H9 (cell line): ENCODE measurements around the gene HSPG2. TPM values are rescaled to one million over a fixed set of nuclear protein-coding genes. Genes with fewer than 3 reads are reported as not detected.

Experiments used
- DNase-seq: peaks from one replicate; pipeline ENCODE4 v3.0.0-alpha.2; 2017
- H2AFZ ChIP-seq: one replicate; pipeline ENCODE4 v1.6.1; 2013; ENCODE audit warnings: mild to moderate bottlenecking, low read length, control low read depth, moderate library complexity
- H2AK5ac ChIP-seq: 2 replicates; pipeline ENCODE4 v1.6.1; 2013; ENCODE audit warnings: low read length, control low read depth, mixed read lengths; ENCODE audit not compliant: insufficient read length
- H2BK120ac ChIP-seq: one replicate; pipeline ENCODE4 v1.6.1; 2013; ENCODE audit warnings: low read depth, mild to moderate bottlenecking, low read length, control low read depth, inconsistent platforms; ENCODE audit not compliant: poor library complexity, severe bottlenecking
- H2BK12ac ChIP-seq: 2 replicates; pipeline ENCODE4 v1.6.1; 2013; ENCODE audit warnings: low read length, control low read depth, mixed read lengths, low read depth; ENCODE audit not compliant: insufficient read length
- H2BK15ac ChIP-seq: 2 replicates; pipeline ENCODE4 v1.6.1; 2013; ENCODE audit warnings: low read depth, low read length, control low read depth
- H2BK20ac ChIP-seq: one replicate; pipeline ENCODE4 v1.6.1; 2013; ENCODE audit warnings: low read depth, mild to moderate bottlenecking, low read length, control low read depth, inconsistent platforms; ENCODE audit not compliant: poor library complexity, severe bottlenecking
- H2BK5ac ChIP-seq: 2 replicates; pipeline ENCODE4 v1.6.1; 2013; ENCODE audit warnings: low read length, control low read depth, mixed read lengths; ENCODE audit not compliant: insufficient read length
- H3K14ac ChIP-seq: 2 replicates; pipeline ENCODE4 v1.6.1; 2013; ENCODE audit warnings: low read length, control low read depth; ENCODE audit not compliant: insufficient read depth
- H3K18ac ChIP-seq: 2 replicates; pipeline ENCODE4 v1.6.1; 2013; ENCODE audit warnings: low read depth, mild to moderate bottlenecking, mixed read lengths, low read length, control low read depth; ENCODE audit not compliant: insufficient read length
- H3K23ac ChIP-seq: 2 replicates; pipeline ENCODE4 v1.6.1; 2013; ENCODE audit warnings: low read length, control low read depth, mixed read lengths, low read depth; ENCODE audit not compliant: insufficient read length
- H3K23me2 ChIP-seq: 2 replicates; pipeline ENCODE4 v1.6.1; 2013; ENCODE audit warnings: low read depth, mild to moderate bottlenecking, mixed read lengths, low read length, control low read depth; ENCODE audit not compliant: insufficient read length, poor library complexity, severe bottlenecking
- H3K27ac ChIP-seq: 2 replicates; pipeline ENCODE4 v1.5.1; 2013; ENCODE audit warnings: low read length, control low read depth, mixed read lengths, low read depth; ENCODE audit not compliant: insufficient read length
- H3K27me3 ChIP-seq: 2 replicates; pipeline ENCODE4 v1.6.1; 2013; ENCODE audit warnings: low read length, control low read depth, inconsistent platforms; ENCODE audit not compliant: insufficient read depth
- H3K4ac ChIP-seq: 2 replicates; pipeline ENCODE4 v1.6.1; 2013; ENCODE audit warnings: low read depth, mild to moderate bottlenecking, control low read depth, inconsistent platforms, low read length, moderate library complexity
- H3K4me1 ChIP-seq: 2 replicates; pipeline ENCODE4 v1.6.1; 2013; ENCODE audit warnings: low read length, control low read depth, inconsistent platforms; ENCODE audit not compliant: insufficient read depth
- H3K4me2 ChIP-seq: 2 replicates; pipeline ENCODE4 v1.6.1; 2013; ENCODE audit warnings: low read length, control low read depth, mixed read lengths; ENCODE audit not compliant: insufficient read length, insufficient read depth
- H3K56ac ChIP-seq: 2 replicates; pipeline ENCODE4 v1.6.1; 2013; ENCODE audit warnings: low read depth, mild to moderate bottlenecking, mixed read lengths, low read length, control low read depth; ENCODE audit not compliant: insufficient read length
- H3K79me1 ChIP-seq: 2 replicates; pipeline ENCODE4 v1.6.1; 2013; ENCODE audit warnings: low read depth, mild to moderate bottlenecking, moderate library complexity, low read length, control low read depth, inconsistent platforms; ENCODE audit not compliant: insufficient read depth, poor library complexity, severe bottlenecking
- H3K79me2 ChIP-seq: 2 replicates; pipeline ENCODE4 v1.6.1; 2013; ENCODE audit warnings: low read length, control low read depth, inconsistent platforms; ENCODE audit not compliant: insufficient read depth
- H3K9ac ChIP-seq: 2 replicates; pipeline ENCODE4 v1.6.1; 2013; ENCODE audit warnings: low read length, control low read depth, mixed read lengths; ENCODE audit not compliant: insufficient read length; ENCODE audit errors: extremely low read depth
- H3K9me3 ChIP-seq: one replicate; pipeline ENCODE4 v1.6.1; 2013; ENCODE audit warnings: low read depth, low read length, inconsistent platforms; ENCODE audit not compliant: control insufficient read depth
- H3T11ph ChIP-seq: one replicate; pipeline ENCODE4 v1.6.1; 2013; ENCODE audit warnings: mild to moderate bottlenecking, low read length, control low read depth, inconsistent platforms
- H4K20me1 ChIP-seq: one replicate; pipeline ENCODE4 v1.6.1; 2013; ENCODE audit not compliant: control insufficient read depth, insufficient read length, insufficient read depth
- H4K5ac ChIP-seq: 2 replicates; pipeline ENCODE4 v1.6.1; 2013; ENCODE audit warnings: low read depth, mild to moderate bottlenecking, mixed read lengths, low read length, control low read depth; ENCODE audit not compliant: insufficient read length
- H4K8ac ChIP-seq: replicated peaks from 2 replicates; pipeline ENCODE4 v1.6.1; 2013; ENCODE audit warnings: low read length, control low read depth, mixed read lengths, low read depth; ENCODE audit not compliant: insufficient read length
- H4K91ac ChIP-seq: 2 replicates; pipeline ENCODE4 v1.6.1; 2013; ENCODE audit warnings: low read depth, mild to moderate bottlenecking, moderate library complexity, mixed read lengths, low read length, control low read depth; ENCODE audit not compliant: insufficient read length
- H3K27ac Mint-ChIP-seq, 3 experiments: 2 replicates in 2 of 3; 3 replicates in 1 of 3; pipeline ENCODE4 v1.8.0; 2020 to 2021; ENCODE audit warnings: mixed read lengths in 3 of 3, mild to moderate bottlenecking in 1 of 3, moderate library complexity in 1 of 3
- H3K27me3 Mint-ChIP-seq: 2 replicates; pipeline ENCODE4 v1.8.0; 2021; ENCODE audit warnings: low read depth, mild to moderate bottlenecking, moderate library complexity, mixed read lengths
- H3K36me3 Mint-ChIP-seq, 3 experiments: 2 replicates in 2 of 3; 3 replicates in 1 of 3; pipeline ENCODE4 v1.8.0; 2020 to 2021; ENCODE audit warnings: low read depth in 3 of 3, mixed read lengths in 3 of 3; ENCODE audit not compliant: insufficient read depth in 1 of 3
- H3K4me1 Mint-ChIP-seq, 2 experiments: 2 replicates each; pipeline ENCODE4 v1.8.0; 2020; ENCODE audit warnings: mixed read lengths in 2 of 2
- H3K4me3 Mint-ChIP-seq, 2 experiments: 2 replicates in 1 of 2; 3 replicates in 1 of 2; pipeline ENCODE4 v1.8.0; 2020 to 2021; ENCODE audit warnings: mild to moderate bottlenecking in 2 of 2, mixed read lengths in 2 of 2, moderate library complexity in 1 of 2
- H3K9me3 Mint-ChIP-seq, 2 experiments: 2 replicates in 1 of 2; 3 replicates in 1 of 2; pipeline ENCODE4 v1.8.0; 2020; ENCODE audit warnings: mild to moderate bottlenecking in 2 of 2, mixed read lengths in 2 of 2, moderate library complexity in 1 of 2
- CTCF ChIP-seq: fragments of 200-600 bp; sonication (generic); conservative IDR thresholded peaks from 3 replicates; pipeline ENCODE4 v1.8.0; 2021; ENCODE audit warnings: antibody characterized with exemption, mild to moderate bottlenecking
- WGBS: extraction: QIAGEN DNeasy Blood & Tissue Kit; methylation state at CpG from one replicate; pipeline ENCODE4 v1.1.7; 2013; ENCODE audit warnings: missing lambda C conversion rate, low lambda C conversion rate, mixed read lengths; ENCODE audit not compliant: insufficient read length; ENCODE audit errors: extremely low coverage; 5-methylcytosine and 5-hydroxymethylcytosine counted together
- total RNA-seq: library from RNA; stranded (reverse); gene quantifications from 2 replicates; pipeline ENCODE4 v1.2.1, GENCODE V29; 2021

HSPG2 gene
- total RNA-seq, 1 experiment from 2014 or later = 90.0 TPM

GRCh38 chr1:21843996-21844395, 93.1 kb downstream of the HSPG2 start:
- no peaks in the 10 kb centered on the region for H3K9me3 ChIP-seq
- no peak overlapping the region for H2BK12ac ChIP-seq
- no peak overlapping the region for H3T11ph ChIP-seq
- no peak overlapping the region for H3K23ac ChIP-seq
- Mint-ChIP-seq H3K27ac (peak overlapping the region in 1 of 3 experiments; percentile 67; a peak in 2 of 7 replicates), H3K9me3 (no peaks in the 10 kb centered on the region), H3K27me3 (peaks cover 1% of the 10 kb centered on the region; the same call in 1 of the 2 replicates), H3K4me1 (no peaks in the 10 kb centered on the region), H3K36me3 (peaks cover 5 to 61% (median 43%) of the 10 kb centered on the region in 3 experiments; a peak in 6 of 7 replicates), H3K4me3 (no peak overlapping the region)
- no peak overlapping the region for H4K91ac ChIP-seq
- no peak overlapping the region for H3K4ac ChIP-seq
- H3K14ac ChIP-seq = no peak overlapping the region
- no peak overlapping the region for H3K27ac ChIP-seq
- no peak for DNase-seq
- H2BK5ac ChIP-seq = no peak overlapping the region
- H4K5ac ChIP-seq = no peak overlapping the region
- no peaks in the 10 kb centered on the region for H3K4me1 ChIP-seq
- H3K18ac ChIP-seq = no peak overlapping the region
- no peak overlapping the region for H3K56ac ChIP-seq
- no peak overlapping the region for H2BK15ac ChIP-seq
- no peak overlapping the region for H2AK5ac ChIP-seq
- H3K9ac ChIP-seq = no peak overlapping the region
- no peak overlapping the region for H2BK20ac ChIP-seq
- no CpG with 5 or more reads among the region's 11 CpGs for WGBS
- H4K8ac ChIP-seq = no peak overlapping the region
- no peaks in the 10 kb centered on the region for H3K79me2 ChIP-seq
- H4K20me1 ChIP-seq = no peaks in the 10 kb centered on the region
- H2BK120ac ChIP-seq = no peak overlapping the region
- H3K27me3 ChIP-seq = no peaks in the 10 kb centered on the region
- no peak overlapping the region for H2AFZ ChIP-seq
- H3K4me2 ChIP-seq = no peak overlapping the region
- H3K23me2 ChIP-seq = no peaks in the 10 kb centered on the region
- no peak for TF ChIP-seq CTCF
- H3K79me1 ChIP-seq = no peaks in the 10 kb centered on the region
